Stimulated activated naive B cell treated with anti-CD40 and anti-IgM and Interleukin-4, amounts not matched to agents 10 μg/mL and 1 μg/mL and 100 μg/mL, for 72 hours (primary cell): ENCODE measurements around the gene EBF4.
A peak's percentile ranks its signal among the peaks of the same experiment; 100 is the strongest.

Source experiments
- ATAC-seq, 2 donors: fragments of 150-1000 bp; cut with Tn5 transposase; replicated peaks; 2 replicates each; pipeline ENCODE4 v1.10.0; 2021; ENCODE audit warnings: moderate library complexity in 1 of 2
- DNase-seq: peaks from one replicate; pipeline ENCODE4 v3.0.0; 2021
- H3K27ac Mint-ChIP-seq: one replicate; pipeline ENCODE4 v1.8.0; 2022; ENCODE audit warnings: mild to moderate bottlenecking, mixed read lengths
- H3K27me3 Mint-ChIP-seq, 2 donors: one replicate each; pipeline ENCODE4 v1.8.0; 2022; ENCODE audit warnings: mixed read lengths in 2 of 2
- H3K36me3 Mint-ChIP-seq, 2 donors: one replicate each; pipeline ENCODE4 v1.8.0; 2022; ENCODE audit warnings: mixed read lengths in 2 of 2, mild to moderate bottlenecking in 1 of 2
- H3K4me1 Mint-ChIP-seq, 2 donors: one replicate each; pipeline ENCODE4 v1.8.0; 2022; ENCODE audit warnings: mixed read lengths in 2 of 2, mild to moderate bottlenecking in 1 of 2
- H3K4me3 Mint-ChIP-seq, 2 donors: one replicate each; pipeline ENCODE4 v1.8.0; 2022; ENCODE audit warnings: mild to moderate bottlenecking in 2 of 2, mixed read lengths in 2 of 2, moderate library complexity in 1 of 2
- H3K9me3 Mint-ChIP-seq, 2 donors: one replicate each; pipeline ENCODE4 v1.8.0; 2022; ENCODE audit warnings: mixed read lengths in 2 of 2, mild to moderate bottlenecking in 1 of 2

The EBF4 gene

GRCh38 chr20:2736441-2736840, 43.9 kb downstream of the EBF4 start:
- peaks cover 4 to 5% of the 10 kb centered on the region in 2 donors for H3K36me3 Mint-ChIP-seq
- H3K9me3 Mint-ChIP-seq: peaks cover 10 to 11% of the 10 kb centered on the region in 2 donors
- DNase-seq: no peak
- no peak overlapping the region for H3K27ac Mint-ChIP-seq
- H3K4me1 Mint-ChIP-seq: peaks cover 0 to 2% of the 10 kb centered on the region in 2 donors
- peaks cover 54 to 72% of the 10 kb centered on the region in 2 donors for H3K27me3 Mint-ChIP-seq
- ATAC-seq: no peak
- H3K4me3 Mint-ChIP-seq: no peak overlapping the region

- Mint-ChIP-seq H3K27me3 (peaks cover 63 to 72% of the 10 kb centered on the region in 2 donors), H3K9me3 (peaks cover 2% of the 10 kb centered on the region in 2 donors), H3K36me3 (peaks cover under 1% of the 10 kb centered on the region in 2 donors), H3K27ac (no peak overlapping the region), H3K4me3 (no peak overlapping the region), H3K4me1 (peaks cover 7 to 8% of the 10 kb centered on the region in 2 donors)
- no peak for ATAC-seq
- DNase-seq: no peak
These were observed 45.9 kb downstream of the EBF4 start for GRCh38 chr20:2738331-2739041.

GRCh38 chr20:2739042-2739398, 46.4 kb downstream of the EBF4 start:
- no peak for DNase-seq
- peaks cover 67 to 75% of the 10 kb centered on the region in 2 donors for H3K27me3 Mint-ChIP-seq
- H3K27ac Mint-ChIP-seq: no peak overlapping the region
- H3K4me3 Mint-ChIP-seq: no peak overlapping the region
- H3K36me3 Mint-ChIP-seq: no peaks in the 10 kb centered on the region
- ATAC-seq: no peak
- H3K9me3 Mint-ChIP-seq: peaks cover 0 to 2% of the 10 kb centered on the region in 2 donors
- peaks cover 7 to 8% of the 10 kb centered on the region in 2 donors for H3K4me1 Mint-ChIP-seq

GRCh38 chr20:2740702-2741101, 48.1 kb downstream of the EBF4 start:
- H3K36me3 Mint-ChIP-seq: no peaks in the 10 kb centered on the region
- no peak overlapping the region for H3K4me3 Mint-ChIP-seq
- H3K27ac Mint-ChIP-seq: no peak overlapping the region
- no peak for ATAC-seq
- peaks cover 7 to 8% of the 10 kb centered on the region in 2 donors for H3K4me1 Mint-ChIP-seq
- no peak for DNase-seq
- H3K9me3 Mint-ChIP-seq: no peaks in the 10 kb centered on the region
- peaks cover 64 to 70% of the 10 kb centered on the region in 2 donors for H3K27me3 Mint-ChIP-seq

- DNase-seq (no peak), ATAC-seq (peak in 1 of 2 donors; percentile 52)
- peaks cover 7 to 8% of the 10 kb centered on the region in 2 donors for H3K4me1 Mint-ChIP-seq
- no peaks in the 10 kb centered on the region for H3K36me3 Mint-ChIP-seq
- no peak overlapping the region for H3K4me3 Mint-ChIP-seq
- no peaks in the 10 kb centered on the region for H3K9me3 Mint-ChIP-seq
- peaks cover 61 to 66% of the 10 kb centered on the region in 2 donors for H3K27me3 Mint-ChIP-seq
- H3K27ac Mint-ChIP-seq: no peak overlapping the region
These were observed 48.9 kb downstream of the EBF4 start for GRCh38 chr20:2741463-2741862.

- Mint-ChIP-seq H3K9me3 (no peaks in the 10 kb centered on the region), H3K27ac (no peak overlapping the region), H3K4me3 (no peak overlapping the region), H3K27me3 (peaks cover 57 to 62% of the 10 kb centered on the region in 2 donors), H3K4me1 (peaks cover 7 to 8% of the 10 kb centered on the region in 2 donors), H3K36me3 (no peaks in the 10 kb centered on the region)
- no peak for ATAC-seq
- no peak for DNase-seq
These were observed 49.3 kb downstream of the EBF4 start for GRCh38 chr20:2741881-2742280.

GRCh38 chr20:2742431-2742830, 49.9 kb downstream of the EBF4 start:
- no peak for ATAC-seq
- H3K4me3 Mint-ChIP-seq: no peak overlapping the region
- peaks cover 7 to 8% of the 10 kb centered on the region in 2 donors for H3K4me1 Mint-ChIP-seq
- H3K27ac Mint-ChIP-seq: no peak overlapping the region
- no peaks in the 10 kb centered on the region for H3K36me3 Mint-ChIP-seq
- no peak for DNase-seq
- H3K27me3 Mint-ChIP-seq: peaks cover 57% of the 10 kb centered on the region in 2 donors
- H3K9me3 Mint-ChIP-seq: no peaks in the 10 kb centered on the region

- peaks cover 7 to 8% of the 10 kb centered on the region in 2 donors for H3K4me1 Mint-ChIP-seq
- no peaks in the 10 kb centered on the region for H3K36me3 Mint-ChIP-seq
- H3K4me3 Mint-ChIP-seq: no peak overlapping the region
- no peaks in the 10 kb centered on the region for H3K9me3 Mint-ChIP-seq
- peaks cover 56 to 60% of the 10 kb centered on the region in 2 donors for H3K27me3 Mint-ChIP-seq
- peak; percentile 80 to 81 for ATAC-seq
- no peak overlapping the region for H3K27ac Mint-ChIP-seq
- peak; percentile 40 for DNase-seq
These were observed 50.5 kb downstream of the EBF4 start for GRCh38 chr20:2742934-2743559.

GRCh38 chr20:2745060-2745910, 52.7 kb downstream of the EBF4 start:
- Mint-ChIP-seq H3K9me3 (no peaks in the 10 kb centered on the region), H3K27me3 (peaks cover 47 to 53% of the 10 kb centered on the region in 2 donors), H3K27ac (no peak overlapping the region), H3K4me3 (no peak overlapping the region), H3K36me3 (no peaks in the 10 kb centered on the region), H3K4me1 (peaks cover 11 to 13% of the 10 kb centered on the region in 2 donors)
- no peak for ATAC-seq
- no peak for DNase-seq

GRCh38 chr20:2745936-2746635, 53.5 kb downstream of the EBF4 start:
- no peaks in the 10 kb centered on the region for H3K9me3 Mint-ChIP-seq
- H3K4me1 Mint-ChIP-seq: peaks cover 18 to 21% of the 10 kb centered on the region in 2 donors
- no peaks in the 10 kb centered on the region for H3K36me3 Mint-ChIP-seq
- no peak for DNase-seq
- no peak overlapping the region for H3K4me3 Mint-ChIP-seq
- peaks cover 49 to 55% of the 10 kb centered on the region in 2 donors for H3K27me3 Mint-ChIP-seq
- H3K27ac Mint-ChIP-seq: no peak overlapping the region
- no peak for ATAC-seq

GRCh38 chr20:2746636-2747265, 54.2 kb downstream of the EBF4 start:
- Mint-ChIP-seq H3K4me3 (no peak overlapping the region), H3K9me3 (no peaks in the 10 kb centered on the region), H3K4me1 (peaks cover 18 to 26% of the 10 kb centered on the region in 2 donors), H3K27ac (no peak overlapping the region), H3K27me3 (peaks cover 49 to 52% of the 10 kb centered on the region in 2 donors), H3K36me3 (no peaks in the 10 kb centered on the region)
- ATAC-seq (no peak), DNase-seq (no peak)

GRCh38 chr20:2747676-2748235, 55.2 kb downstream of the EBF4 start:
- H3K9me3 Mint-ChIP-seq: no peaks in the 10 kb centered on the region
- peaks cover 18 to 29% of the 10 kb centered on the region in 2 donors for H3K4me1 Mint-ChIP-seq
- no peak overlapping the region for H3K4me3 Mint-ChIP-seq
- ATAC-seq (no peak), DNase-seq (no peak)
- peaks cover 42 to 48% of the 10 kb centered on the region in 2 donors for H3K27me3 Mint-ChIP-seq
- H3K27ac Mint-ChIP-seq: no peak overlapping the region
- no peaks in the 10 kb centered on the region for H3K36me3 Mint-ChIP-seq

- DNase-seq (no peak), ATAC-seq (no peak)
- no peak overlapping the region for H3K4me3 Mint-ChIP-seq
- no peaks in the 10 kb centered on the region for H3K36me3 Mint-ChIP-seq
- H3K4me1 Mint-ChIP-seq: peaks cover 19 to 32% of the 10 kb centered on the region in 2 donors
- H3K27me3 Mint-ChIP-seq: peaks cover 42 to 48% of the 10 kb centered on the region in 2 donors
- H3K27ac Mint-ChIP-seq: no peak overlapping the region
- no peaks in the 10 kb centered on the region for H3K9me3 Mint-ChIP-seq
These were observed 56.2 kb downstream of the EBF4 start for GRCh38 chr20:2748551-2749342.
